ENCODE results near the gene RASGRP2.

- TF ChIP-seq CTCF (IDR thresholded peaks at IDR 0.05), result peak in 1 of 3 donors; percentile 15
- TF ChIP-seq POLR2A (IDR thresholded peaks at IDR 0.05), result no peak
These were observed 21.4 kb upstream of the RASGRP2 start for GRCh38 chr11:64765291-64765850.
